ENCODE data around the gene SNTB2. TPM values are rescaled to one million over a fixed set of nuclear protein-coding genes. Genes with fewer than 3 reads are reported as not detected.

SNTB2 gene
- total and polyA plus RNA-seq, 4 donors: 2.1 to 7.8 (median 4.1) TPM

GRCh38 chr16:69169607-69170352 is 17.2 kb upstream of the SNTB2 start:
- Histone ChIP-seq H3K27ac (ENCODE audit: low read depth in 1 of 2, low read length in 2 of 2) (no peak overlapping the region), H3K9me3 (ENCODE audit: control insufficient read depth in 4 of 4, low read length in 3 of 4) (no peaks in the 10 kb centered on the region), H3K36me3 (ENCODE audit: control insufficient read depth in 4 of 4, insufficient read depth in 3 of 4, low read depth in 1 of 4, low read length in 3 of 4) (peaks cover 2 to 41% (median 25%) of the 10 kb centered on the region in 4 donors), H3K4me3 (ENCODE audit: low read depth in 1 of 3, low read length in 3 of 3) (no peak overlapping the region), H3K27me3 (ENCODE audit: control insufficient read depth in 4 of 4, insufficient read depth in 4 of 4, low read length in 3 of 4) (no peaks in the 10 kb centered on the region), H3K9ac (ENCODE audit: low read depth in 1 of 2, low read length in 2 of 2) (no peak overlapping the region), H3K4me1 (ENCODE audit: control insufficient read depth in 4 of 4, insufficient read depth in 4 of 4, low read length in 3 of 4) (no peaks in the 10 kb centered on the region)
- 95% methylated on average over 6 of the region's 6 CpGs for WGBS
- no peak for TF ChIP-seq YY1 (IDR thresholded peaks at IDR 0.05)
- no peak for TF ChIP-seq FOXA1 (IDR thresholded peaks at IDR 0.05)
- no peak for TF ChIP-seq CTCF (IDR thresholded peaks at IDR 0.05; ENCODE audit: low read depth, low read length, missing input control)
- no peak for TF ChIP-seq GABPA (IDR thresholded peaks at IDR 0.05 in 1 of 2, conservative IDR thresholded peaks at IDR 0.05 in 1 of 2)
- no peak for TF ChIP-seq HNF4A (conservative IDR thresholded peaks at IDR 0.05)
- no peak for TF ChIP-seq NR2F2 (IDR thresholded peaks at IDR 0.05)
- TF ChIP-seq TAF1 (conservative IDR thresholded peaks at IDR 0.05): no peak
- no peak for DNase-seq (ENCODE audit: low spot score)

GRCh38 chr16:69171325-69172084 is 15.5 kb upstream of the SNTB2 start:
- TF ChIP-seq ATF3 (IDR thresholded peaks at IDR 0.05) (no peak), CTCF (IDR thresholded peaks at IDR 0.05; ENCODE audit: low read depth, low read length, missing input control) (no peak), EGR1 (IDR thresholded peaks at IDR 0.05; ENCODE audit: low read depth in 2 of 2) (no peak), HNF4G (IDR thresholded peaks at IDR 0.05) (no peak), RXRA (IDR thresholded peaks at IDR 0.05) (no peak), GABPA (IDR thresholded peaks at IDR 0.05 in 1 of 2, conservative IDR thresholded peaks at IDR 0.05 in 1 of 2) (no peak), RAD21 (IDR thresholded peaks at IDR 0.05) (no peak), REST (IDR thresholded peaks at IDR 0.05) (no peak), NR2F2 (IDR thresholded peaks at IDR 0.05) (no peak), JUND (IDR thresholded peaks at IDR 0.05) (no peak), MAX (IDR thresholded peaks at IDR 0.05) (no peak)
- H3K27ac ChIP-seq (ENCODE audit: low read depth in 1 of 2, low read length in 2 of 2): no peak overlapping the region

More at GRCh38 chr16:69171325-69172084, 15.5 kb upstream of the SNTB2 start:
- Histone ChIP-seq H3K4me1 (ENCODE audit: control insufficient read depth in 4 of 4, insufficient read depth in 4 of 4, low read length in 3 of 4) (no peaks in the 10 kb centered on the region), H3K27me3 (ENCODE audit: control insufficient read depth in 4 of 4, insufficient read depth in 4 of 4, low read length in 3 of 4) (no peaks in the 10 kb centered on the region), H3K4me3 (ENCODE audit: low read depth in 1 of 3, low read length in 3 of 3) (no peak overlapping the region), H3K9ac (ENCODE audit: low read depth in 1 of 2, low read length in 2 of 2) (no peak overlapping the region), H3K36me3 (ENCODE audit: control insufficient read depth in 4 of 4, insufficient read depth in 3 of 4, low read depth in 1 of 4, low read length in 3 of 4) (peaks cover 0 to 25% (median 17%) of the 10 kb centered on the region in 4 donors), H3K9me3 (ENCODE audit: control insufficient read depth in 4 of 4, low read length in 3 of 4) (no peaks in the 10 kb centered on the region)
- WGBS: 81% methylated on average over 6 of the region's 6 CpGs
- DNase-seq (ENCODE audit: low spot score): no peak

Measured in liver (tissue), 9 donors.